ENCODE results near the gene MED8. TPM values are rescaled to one million over a fixed set of nuclear protein-coding genes. Genes with fewer than 3 reads are reported as not detected.
A peak's percentile ranks its signal among the peaks of the same experiment; 100 is the strongest.
"Not testable (repeated sequence)": the region's sequence is repeated elsewhere in the genome, so short reads cannot be mapped to it uniquely, and the experiment has no call there.

The MED8 gene
- total RNA-seq, 1 experiment from 2014 or later: 76.1 TPM

- no peak for DNase-seq (ENCODE audit: low spot score)
Measured at GRCh38 chr1:43383449-43383848, 6.2 kb downstream of the MED8 start.

- no peak for DNase-seq (ENCODE audit: low spot score)
Measured at GRCh38 chr1:43382027-43382779, 7.4 kb downstream of the MED8 start.

- DNase-seq (ENCODE audit: low spot score): no peak
Measured at GRCh38 chr1:43381612-43382011, 8.0 kb downstream of the MED8 start.

- DNase-seq (ENCODE audit: low spot score): no peak
Measured at GRCh38 chr1:43379476-43379875, 10.1 kb downstream of the MED8 start.

GRCh38 chr1:43377831-43378230 lies 11.8 kb downstream of the MED8 start:
- DNase-seq (ENCODE audit: low spot score): no peak

- DNase-seq (ENCODE audit: low spot score): no peak
Measured at GRCh38 chr1:43376723-43377235, 12.8 kb downstream of the MED8 start.

GRCh38 chr1:43373066-43373940 lies 16.3 kb downstream of the MED8 start:
- peak; percentile 93 for DNase-seq (ENCODE audit: low spot score)

GRCh38 chr1:43372172-43372571 lies 17.4 kb downstream of the MED8 start:
- DNase-seq (ENCODE audit: low spot score): no peak

GRCh38 chr1:43370564-43370963 lies 19.0 kb downstream of the MED8 start:
- no peak for DNase-seq (ENCODE audit: low spot score)

GRCh38 chr1:43369779-43370178 lies 19.8 kb downstream of the MED8 start:
- not testable (repeated sequence) for DNase-seq (ENCODE audit: low spot score)

GRCh38 chr1:43368646-43369020 lies 21.0 kb downstream of the MED8 start:
- peak; percentile 43 for DNase-seq (ENCODE audit: low spot score)

- peak; percentile 73 for DNase-seq (ENCODE audit: low spot score)
Measured at GRCh38 chr1:43367904-43368645, 21.5 kb downstream of the MED8 start, which contains the start of gene ELOVL1. TSS of gene ELOVL1 (minus strand) at chr1:43368011. CDS start at chr1:43365609, 2,402 bp downstream.

GRCh38 chr1:43367026-43367903 lies 22.3 kb downstream of the MED8 start:
- peak; percentile 69 for DNase-seq (ENCODE audit: low spot score)

GRCh38 chr1:43366601-43367025 lies 23.0 kb downstream of the MED8 start:
- DNase-seq (ENCODE audit: low spot score): peak; percentile 36

GRCh38 chr1:43366179-43366578 lies 23.4 kb downstream of the MED8 start:
- DNase-seq (ENCODE audit: low spot score): no peak

- no peak for DNase-seq (ENCODE audit: low spot score)
Measured at GRCh38 chr1:43365678-43366077, 23.9 kb downstream of the MED8 start.

- no peak for DNase-seq (ENCODE audit: low spot score)
Measured at GRCh38 chr1:43363935-43364525, 25.6 kb downstream of the MED8 start.

- peak; percentile 19 for DNase-seq (ENCODE audit: low spot score)
Measured at GRCh38 chr1:43363283-43363934, 26.2 kb downstream of the MED8 start.

GRCh38 chr1:43360616-43361015 lies 29.0 kb downstream of the MED8 start:
- no peak for DNase-seq (ENCODE audit: low spot score)

GRCh38 chr1:43359696-43360095 lies 29.9 kb downstream of the MED8 start:
- peak; percentile 37 for DNase-seq (ENCODE audit: low spot score)
